SK-N-SH (cell line): ENCODE measurements around the gene WDR93.

Source experiments
- CTCF ChIP-seq: fragments of 200-600 bp; sonication (generic); IDR thresholded peaks from 2 replicates; pipeline ENCODE4 v1.6.1; 2017; ENCODE audit warnings: antibody characterized with exemption, mild to moderate bottlenecking, moderate library complexity
- MAX ChIP-seq: IDR thresholded peaks from 2 replicates; pipeline ENCODE4 v1.4.0; 2012; ENCODE audit warnings: low read depth
- NFIC ChIP-seq: IDR thresholded peaks from 2 replicates; pipeline ENCODE4 v1.4.0; 2012; ENCODE audit warnings: borderline replicate concordance
- RCOR1 ChIP-seq: fragments of 150-350 bp; IDR thresholded peaks from 2 replicates; pipeline ENCODE4 v1.6.1; 2017; ENCODE audit warnings: antibody characterized with exemption, low read length
- RFX5 ChIP-seq: IDR thresholded peaks from 2 replicates; pipeline ENCODE4 v1.6.1; 2012; ENCODE audit warnings: mild to moderate bottlenecking, improper control_type of control experiment, low read length

- TF ChIP-seq CTCF, result no peak
- no peak for TF ChIP-seq RCOR1
- no peak for TF ChIP-seq NFIC
- no peak for TF ChIP-seq MAX
- TF ChIP-seq RFX5, result no peak
Measured at GRCh38 chr15:89686522-89686921, 4.1 kb upstream of the WDR93 start.
